Fibroblast of skin of scalp (primary cell): Measurements from ENCODE around the gene SNRNP25.

ENCODE experiments used
- DNase-seq: peaks from one replicate; pipeline ENCODE4 v3.0.0-alpha.2; 2013

The SNRNP25 gene

GRCh38 chr16:104928-105327, 51.3 kb downstream of the SNRNP25 start:
- DNase-seq = no peak

- no peak for DNase-seq
Observed at GRCh38 chr16:105521-105920, 51.9 kb downstream of the SNRNP25 start.

GRCh38 chr16:106623-107324, 53.1 kb downstream of the SNRNP25 start:
- DNase-seq = peak; percentile 77
